ENCODE results near the gene BAZ2A.

- no peak for TF ChIP-seq POLR2AphosphoS5 (IDR thresholded peaks at IDR 0.05; ENCODE audit: insufficient read depth, low read depth, low read length)
- TF ChIP-seq, protein P1, sequence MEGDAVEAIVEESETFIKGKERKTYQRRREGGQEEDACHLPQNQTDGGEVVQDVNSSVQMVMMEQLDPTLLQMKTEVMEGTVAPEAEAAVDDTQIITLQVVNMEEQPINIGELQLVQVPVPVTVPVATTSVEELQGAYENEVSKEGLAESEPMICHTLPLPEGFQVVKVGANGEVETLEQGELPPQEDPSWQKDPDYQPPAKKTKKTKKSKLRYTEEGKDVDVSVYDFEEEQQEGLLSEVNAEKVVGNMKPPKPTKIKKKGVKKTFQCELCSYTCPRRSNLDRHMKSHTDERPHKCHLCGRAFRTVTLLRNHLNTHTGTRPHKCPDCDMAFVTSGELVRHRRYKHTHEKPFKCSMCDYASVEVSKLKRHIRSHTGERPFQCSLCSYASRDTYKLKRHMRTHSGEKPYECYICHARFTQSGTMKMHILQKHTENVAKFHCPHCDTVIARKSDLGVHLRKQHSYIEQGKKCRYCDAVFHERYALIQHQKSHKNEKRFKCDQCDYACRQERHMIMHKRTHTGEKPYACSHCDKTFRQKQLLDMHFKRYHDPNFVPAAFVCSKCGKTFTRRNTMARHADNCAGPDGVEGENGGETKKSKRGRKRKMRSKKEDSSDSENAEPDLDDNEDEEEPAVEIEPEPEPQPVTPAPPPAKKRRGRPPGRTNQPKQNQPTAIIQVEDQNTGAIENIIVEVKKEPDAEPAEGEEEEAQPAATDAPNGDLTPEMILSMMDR (IDR thresholded peaks at IDR 0.05; ENCODE audit: extremely low read depth in 1 of 2, insufficient read depth in 1 of 2, low read depth in 1 of 2, low read length in 2 of 2): no peak
- TF ChIP-seq EZH2 (IDR thresholded peaks at IDR 0.05; ENCODE audit: borderline replicate concordance, low read depth, low read length, severe bottlenecking): no peak
- no peak for TF ChIP-seq JUN (IDR thresholded peaks at IDR 0.05; ENCODE audit: borderline replicate concordance, insufficient read depth, insufficient read length, low read depth)
Measured at GRCh38 chr12:56600753-56601152, 29.4 kb downstream of the BAZ2A start.
